Stimulated activated CD8-positive, alpha-beta memory T cell treated with anti-CD3 and anti-CD28 coated beads, Interleukin-7, amount 100 ng/mL, for 24 hours (primary cell): Measurements from ENCODE around the gene VOPP1.
"Not testable (repeated sequence)": the region's sequence is repeated elsewhere in the genome, so short reads cannot be mapped to it uniquely, and the experiment has no call there.

Source experiments
- DNase-seq: peaks from one replicate; pipeline ENCODE4 v3.0.0-alpha.2; 2020; ENCODE audit warnings: low read depth

The VOPP1 gene

DNA sequence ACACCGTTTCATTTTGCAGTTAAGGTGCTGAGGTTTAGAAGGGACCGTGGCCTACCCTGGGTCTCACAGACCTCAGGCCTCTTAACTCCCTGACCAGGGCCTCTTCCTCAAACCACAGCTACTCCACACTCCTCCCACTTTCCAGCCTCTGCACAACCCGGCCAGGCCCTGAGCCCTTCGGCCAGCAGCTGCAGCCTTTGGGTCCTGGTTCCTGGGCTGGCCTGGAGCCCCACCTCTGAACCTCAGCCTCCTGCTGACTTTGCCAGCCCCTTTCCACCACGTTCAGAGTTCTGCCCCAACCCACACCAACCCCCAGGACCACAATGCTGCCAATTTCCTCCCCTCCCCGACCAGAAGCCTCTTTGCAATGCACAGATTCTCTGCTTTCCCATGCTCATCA lies 84.1 kb downstream of the VOPP1 start:
- DNase-seq = no peak

DNA sequence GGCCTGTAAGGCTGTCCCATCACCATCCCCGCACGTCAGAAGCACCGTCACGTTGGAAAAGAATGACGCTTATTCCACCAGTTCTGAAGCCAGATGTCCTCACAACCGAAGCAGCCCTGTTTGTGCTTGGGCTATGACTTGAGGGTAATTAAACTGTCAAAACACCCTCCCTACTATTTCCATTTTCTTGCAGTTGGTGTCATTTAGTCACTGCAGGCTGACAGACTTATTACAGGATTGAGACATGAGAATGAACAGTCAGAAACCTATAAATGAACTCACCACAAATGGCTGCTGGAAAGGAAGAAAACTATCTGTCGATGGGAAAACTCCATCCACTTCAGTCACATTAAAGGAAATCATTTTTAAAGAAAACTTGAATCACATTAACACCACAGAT lies 85.3 kb downstream of the VOPP1 start:
- DNase-seq = no peak

DNA sequence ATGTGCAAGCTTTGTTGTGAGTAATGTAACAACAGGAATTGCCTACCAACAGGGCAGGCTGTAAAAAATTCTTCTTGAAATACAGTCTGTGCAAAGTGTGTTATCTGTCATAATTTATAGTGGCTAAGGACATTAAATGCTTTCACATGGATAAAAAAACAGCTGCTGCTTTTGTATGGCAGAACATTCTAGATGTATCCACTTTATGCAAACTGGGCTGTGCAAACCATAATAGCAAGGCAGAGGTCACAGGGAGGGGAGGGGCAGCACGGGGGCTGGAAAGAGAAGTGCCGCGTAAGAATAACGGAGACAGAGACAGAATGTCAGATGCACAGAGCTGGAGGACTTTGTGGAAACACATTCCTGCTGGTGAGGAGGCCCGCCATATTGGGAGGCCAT lies 86.1 kb downstream of the VOPP1 start:
- DNase-seq = no peak

DNA sequence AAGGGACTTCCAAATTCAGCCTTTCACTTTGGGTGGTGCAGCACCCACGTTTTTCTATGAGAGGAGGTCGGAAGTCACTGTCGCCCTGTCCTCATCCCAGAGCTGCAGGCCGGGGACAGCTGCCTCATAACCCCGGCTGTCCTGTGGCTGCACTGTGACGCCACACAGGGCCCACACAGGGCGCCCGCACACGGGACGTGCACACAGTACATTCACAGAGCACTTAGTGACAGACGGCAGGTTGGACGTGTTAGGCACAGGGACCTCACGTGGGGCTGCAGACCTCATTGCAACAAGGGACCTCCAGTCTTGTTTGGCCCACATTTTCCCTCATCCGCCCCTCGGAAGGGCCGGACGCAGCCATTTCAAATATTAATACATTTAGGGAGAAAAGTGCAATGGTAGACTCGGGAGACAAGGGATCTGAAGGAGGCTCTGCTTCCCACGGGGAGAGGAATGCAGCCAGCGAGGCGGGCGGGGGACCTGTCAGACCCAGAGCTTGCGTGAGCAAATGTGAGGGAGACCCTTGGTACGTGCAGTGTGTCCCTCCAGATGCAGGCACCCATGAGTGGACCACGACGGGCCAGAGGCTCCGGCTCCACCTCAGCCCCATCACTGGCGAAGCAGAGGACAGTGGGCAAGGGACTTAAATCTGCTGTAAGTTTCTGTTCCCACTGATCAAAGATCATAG lies 86.7 kb downstream of the VOPP1 start:
- no peak for DNase-seq

DNA sequence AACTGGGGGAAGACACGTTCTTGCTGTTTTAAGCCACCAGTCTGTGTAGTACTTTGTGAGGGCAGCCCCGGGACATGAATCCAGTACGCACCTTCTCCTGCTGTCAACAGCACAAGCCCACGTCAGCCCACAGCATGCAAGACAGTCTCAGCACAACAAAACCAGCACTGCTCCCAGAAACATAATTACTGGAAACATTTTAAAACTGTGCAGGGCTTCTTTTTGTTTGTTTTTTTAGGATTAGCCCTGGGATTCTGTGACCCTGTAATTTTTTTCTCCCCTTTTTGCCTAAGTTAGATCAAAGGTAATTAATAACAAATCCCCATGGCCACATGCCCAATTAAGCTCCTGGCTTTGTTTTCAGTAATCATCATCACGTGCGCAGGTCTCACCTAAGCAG lies 87.5 kb downstream of the VOPP1 start:
- DNase-seq = no peak

DNA sequence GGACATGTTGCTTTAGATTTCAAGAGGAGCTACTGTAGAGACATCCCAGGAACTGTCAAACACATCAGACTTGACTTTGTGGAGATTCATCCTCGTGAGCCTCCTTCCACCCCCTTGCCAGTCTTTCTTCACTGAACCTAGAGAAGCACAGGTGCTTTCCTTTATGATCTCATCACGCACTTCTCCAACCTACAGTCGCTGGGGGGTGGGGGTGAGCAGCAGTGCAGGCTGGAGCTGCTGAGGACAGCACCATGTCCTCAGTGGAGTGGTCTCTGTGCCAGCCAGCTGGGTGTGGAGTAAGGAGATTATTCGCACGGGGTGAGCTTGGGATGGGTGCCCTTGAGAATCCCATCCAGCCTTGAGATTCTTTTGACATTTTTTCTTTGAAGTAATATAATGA lies 88.1 kb downstream of the VOPP1 start:
- DNase-seq = no peak

DNA sequence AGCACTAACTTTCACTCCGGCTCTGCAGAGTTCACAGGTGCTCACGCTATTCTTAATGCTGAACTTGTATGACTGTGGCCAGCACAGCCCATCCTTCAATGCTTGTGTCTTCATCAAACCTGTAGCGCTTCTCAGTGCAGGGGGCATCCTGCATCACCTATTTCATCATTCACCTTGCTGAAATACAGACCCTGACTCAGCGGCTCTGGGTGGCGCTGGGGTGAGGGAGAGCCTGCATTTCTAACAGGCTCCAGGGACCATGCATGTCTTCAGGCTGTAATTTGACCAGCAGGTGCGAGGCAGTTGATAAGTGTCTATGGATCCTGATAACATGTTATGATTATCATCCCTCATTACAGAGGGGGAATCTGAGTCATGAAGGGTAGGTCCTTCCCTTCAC lies 89.3 kb downstream of the VOPP1 start:
- DNase-seq = no peak

DNA sequence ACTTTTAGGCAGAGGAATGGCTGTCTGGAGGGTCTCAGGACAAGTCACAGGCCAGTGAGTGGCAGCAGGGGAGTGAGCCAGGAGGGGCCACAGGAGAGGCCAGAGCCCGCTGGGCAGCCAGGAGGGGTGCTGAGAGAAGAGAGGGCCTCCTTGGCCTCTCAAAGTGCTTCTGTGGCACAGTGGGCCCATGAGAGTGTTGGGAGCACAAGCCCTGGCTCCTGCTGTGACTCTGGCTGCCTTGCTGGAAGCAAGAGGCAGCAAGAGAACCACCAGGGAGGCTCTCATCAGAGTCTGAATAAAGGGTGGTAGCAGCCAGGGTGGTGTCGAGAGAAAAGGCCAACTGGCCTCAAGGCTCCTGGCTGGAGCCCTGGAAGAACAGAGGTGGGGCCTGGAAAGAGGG lies 91.1 kb downstream of the VOPP1 start:
- no peak for DNase-seq

DNA sequence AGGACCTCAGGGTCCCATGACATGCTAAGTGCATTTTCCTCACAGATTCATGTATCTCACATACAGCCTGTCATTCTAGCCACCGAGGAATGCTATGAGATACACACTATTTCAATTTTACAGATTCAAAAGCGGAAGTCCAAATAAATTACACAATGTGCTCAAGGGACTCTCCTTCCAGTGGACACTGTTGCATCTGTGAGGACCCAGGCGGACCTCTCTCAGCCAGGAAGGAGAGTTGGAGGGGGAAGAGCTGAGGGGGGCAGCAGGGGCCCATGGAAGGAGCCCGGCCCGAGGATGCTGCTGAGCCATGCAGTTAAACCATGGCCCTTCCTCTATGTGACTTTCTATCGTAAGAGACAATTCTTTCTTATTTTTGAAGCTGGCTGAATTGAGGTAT lies 93.6 kb downstream of the VOPP1 start:
- DNase-seq = no peak

DNA sequence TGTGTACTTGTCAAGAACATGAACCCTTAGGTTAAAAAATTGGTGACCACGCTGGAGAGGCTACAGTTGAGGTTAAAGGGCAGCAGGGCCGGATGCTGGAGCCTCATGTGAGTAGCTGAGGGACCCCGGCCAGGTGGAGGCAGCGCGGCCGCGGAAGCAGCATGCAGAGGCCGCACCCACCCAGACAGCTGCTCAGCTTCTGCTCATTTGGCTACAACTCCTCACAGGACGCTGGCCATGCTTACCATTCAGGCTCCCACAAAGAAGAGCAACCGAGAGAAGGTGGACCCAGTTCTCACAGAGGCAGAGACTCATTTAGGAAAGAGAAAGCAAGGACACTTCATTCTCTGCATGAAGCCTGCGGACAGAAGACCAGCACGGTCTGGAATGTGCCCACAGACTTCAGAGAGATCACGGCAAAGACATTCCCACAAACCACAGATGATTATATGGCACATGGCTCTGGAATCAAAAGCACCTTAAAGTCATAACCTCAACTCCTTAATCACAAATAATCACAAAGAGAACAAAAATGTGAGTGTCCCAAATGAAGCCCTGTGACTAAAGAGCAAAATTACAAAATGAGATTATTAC lies 94.4 kb downstream of the VOPP1 start:
- no peak for DNase-seq

DNA sequence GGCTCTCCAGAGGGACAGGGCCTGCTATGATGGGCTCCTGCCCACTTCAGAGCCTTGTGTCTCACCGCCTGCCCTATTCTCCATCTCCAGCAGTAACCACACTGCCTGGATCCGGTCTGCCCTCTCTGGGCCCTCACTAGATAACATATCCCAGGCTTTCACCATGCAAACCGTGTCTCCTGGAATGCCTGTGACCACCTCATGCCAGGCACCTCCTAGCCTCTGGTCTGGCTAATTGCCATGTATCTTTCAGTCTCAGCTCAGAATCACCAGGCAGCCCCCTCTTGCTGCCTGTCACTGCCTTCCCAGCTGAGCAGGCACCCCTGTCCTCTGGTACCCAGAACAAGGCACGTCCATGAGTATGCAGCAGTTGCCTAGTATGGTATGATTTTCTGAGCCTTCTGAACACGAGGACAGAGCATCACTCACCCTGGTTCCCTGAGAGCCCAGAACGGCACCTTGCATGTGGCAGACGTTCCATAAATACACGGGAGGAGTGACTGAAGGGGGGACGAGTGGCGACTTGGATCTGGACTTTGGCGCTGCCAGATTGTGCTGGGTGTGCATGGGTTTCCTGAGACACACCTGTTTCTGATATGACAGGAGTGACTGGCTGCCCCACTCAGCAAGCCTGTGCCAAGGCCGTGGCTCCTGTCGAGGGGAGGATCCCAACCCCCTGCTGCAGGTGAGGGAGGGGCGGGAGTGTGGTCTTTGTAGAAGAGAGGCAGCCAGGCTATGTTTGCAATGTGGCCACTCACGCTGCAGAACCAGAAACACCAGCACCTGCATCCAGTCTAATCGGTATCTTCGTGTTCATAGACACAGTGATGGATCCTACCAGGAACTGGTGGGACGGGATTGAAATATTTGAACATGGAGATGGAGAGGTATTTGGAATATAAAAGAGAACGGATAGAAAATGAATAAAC lies 95.2 kb downstream of the VOPP1 start:
- DNase-seq = no peak

DNA sequence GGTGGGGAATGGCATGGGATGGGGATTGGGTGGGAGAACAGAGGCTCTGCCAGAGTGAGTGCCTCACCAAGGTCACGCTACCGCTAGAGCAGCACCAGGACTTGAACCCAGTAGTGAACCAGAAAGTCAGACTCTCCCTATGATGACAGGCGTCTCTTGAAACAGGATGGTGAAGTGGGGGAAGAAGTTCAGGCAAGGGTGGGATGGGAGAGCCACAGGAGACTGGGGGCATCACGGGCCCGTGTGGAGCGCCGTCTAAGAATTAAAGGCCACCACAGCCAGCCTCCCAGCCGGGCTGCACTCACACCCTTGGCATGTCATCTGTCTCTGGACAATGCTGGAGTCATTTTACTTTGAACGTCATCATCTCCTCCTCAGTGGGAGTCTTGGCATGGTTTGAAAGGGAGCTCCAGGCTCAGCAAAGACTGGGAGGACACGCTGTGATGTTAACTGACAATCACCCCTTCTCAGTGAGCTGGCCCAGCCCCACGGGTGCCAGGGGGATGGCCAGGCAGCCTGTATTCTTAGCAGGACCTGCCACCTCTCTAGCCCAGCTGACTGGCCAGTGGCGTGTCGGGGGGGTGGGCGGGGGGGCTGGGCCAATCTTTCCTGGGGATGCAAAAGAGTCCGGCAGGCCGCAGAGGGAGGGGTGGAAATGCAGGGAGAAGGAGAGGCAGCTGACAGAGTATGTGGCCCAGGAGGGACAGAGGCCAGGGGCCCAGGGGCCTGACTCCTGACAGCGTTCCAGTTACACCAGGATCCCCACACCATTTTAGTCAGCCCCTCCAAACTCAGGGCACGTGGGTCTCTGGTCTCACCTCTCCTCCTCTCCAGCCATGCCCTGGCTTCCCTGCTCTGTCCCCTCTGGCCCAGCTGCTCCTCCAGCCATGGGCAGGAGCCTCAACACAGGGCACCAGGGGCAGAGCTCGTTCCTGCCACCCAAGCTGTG lies 96.2 kb downstream of the VOPP1 start:
- no peak for DNase-seq

DNA sequence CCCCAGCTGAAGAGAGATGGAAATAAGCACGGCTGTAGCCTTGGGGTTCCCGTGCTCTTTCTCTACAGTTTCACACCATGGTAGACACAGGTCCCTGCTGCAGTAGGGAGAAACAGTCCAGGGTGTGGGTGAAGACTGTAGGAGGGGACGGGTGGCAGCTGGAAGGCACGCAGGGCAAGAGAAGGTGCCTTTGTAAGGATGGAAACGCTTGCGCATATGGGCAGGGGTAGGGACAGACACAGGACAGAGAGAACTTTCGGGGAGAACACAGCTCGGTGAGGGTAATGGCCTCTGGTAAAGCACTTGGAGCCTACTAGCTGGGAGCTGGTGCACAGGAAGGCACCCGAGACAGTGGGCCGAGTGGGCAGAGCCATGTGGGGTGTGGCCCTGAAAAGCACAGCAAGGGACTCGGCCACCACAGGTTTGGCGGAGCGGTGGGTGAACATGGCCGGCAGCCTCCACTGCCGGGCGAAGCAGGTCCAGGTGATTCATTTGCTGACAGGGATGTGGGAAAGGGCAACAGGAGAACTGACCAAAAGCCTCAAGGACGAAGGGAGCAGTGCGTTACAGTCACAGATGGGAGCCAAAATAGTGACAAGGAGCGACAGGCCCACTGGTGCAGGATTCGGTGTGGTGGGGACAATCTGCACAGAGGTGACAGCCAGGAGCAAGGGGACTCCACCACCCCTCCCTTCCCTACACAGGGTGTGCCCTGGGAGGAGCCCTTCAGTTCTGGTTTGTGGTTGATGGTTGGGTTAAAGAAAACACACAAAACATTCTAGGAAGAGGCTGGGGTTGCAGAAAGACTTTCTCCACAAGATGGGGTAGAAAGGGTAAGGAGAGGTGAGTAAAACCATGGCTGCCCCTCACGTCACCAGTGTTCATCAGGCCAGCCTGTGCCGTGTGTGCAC lies 97.1 kb downstream of the VOPP1 start:
- no peak for DNase-seq

DNA sequence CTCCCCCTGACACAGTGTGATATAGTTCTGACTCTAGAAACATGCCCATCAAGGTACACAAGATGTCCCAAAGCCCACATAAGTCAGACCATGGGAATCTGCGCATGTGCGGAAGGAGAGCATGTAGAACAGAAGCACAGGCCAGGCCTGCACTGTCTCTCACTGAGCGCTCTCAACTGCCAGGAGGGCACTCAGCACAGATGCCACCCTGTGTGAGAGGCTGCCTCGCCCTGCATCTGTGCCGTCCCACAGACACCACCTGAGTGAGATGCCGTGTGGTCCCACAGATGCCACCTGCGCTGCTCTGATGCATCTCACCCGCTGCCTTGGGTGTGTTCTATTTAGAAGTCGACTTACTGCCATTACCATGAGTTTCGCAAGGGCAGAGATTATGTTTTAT lies 98.4 kb downstream of the VOPP1 start:
- no peak for DNase-seq

DNA sequence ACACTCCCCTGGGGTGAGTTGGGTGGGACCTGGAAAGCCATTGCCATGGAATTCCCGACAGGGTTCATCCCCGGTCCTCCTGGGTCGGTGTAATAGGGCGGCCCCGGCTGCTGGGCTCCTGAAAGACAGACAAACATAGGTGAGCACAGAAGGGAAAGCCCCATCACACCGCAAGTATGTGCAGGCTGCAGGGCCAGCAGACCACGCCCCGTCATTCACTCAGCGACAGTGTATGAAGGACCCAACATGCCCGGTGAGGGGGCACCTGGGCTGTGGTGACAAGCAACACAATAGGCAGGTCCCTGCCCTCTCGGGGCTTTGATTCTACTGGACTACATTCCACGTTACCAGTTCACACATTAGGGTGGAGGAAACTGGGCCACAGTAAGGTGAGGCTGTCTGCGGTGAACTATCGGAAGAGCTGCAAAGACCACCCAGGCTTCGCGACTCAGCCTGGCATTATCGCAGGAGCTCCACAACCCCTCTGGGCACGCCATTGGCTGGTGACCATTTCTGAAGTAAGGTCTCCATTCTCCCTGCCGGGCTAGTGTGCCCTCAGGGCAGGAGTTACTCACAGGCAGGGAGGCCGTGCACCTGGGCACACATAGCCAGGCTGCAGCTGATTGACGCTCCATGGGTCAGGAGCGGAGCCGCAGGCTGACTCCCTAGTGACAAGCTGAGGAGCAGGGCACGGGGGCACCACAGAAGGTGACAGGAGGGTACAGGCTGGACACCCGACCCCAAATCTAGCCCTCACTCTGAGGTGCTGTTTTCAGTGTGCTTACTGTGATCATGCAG lies 99.2 kb downstream of the VOPP1 start:
- DNase-seq = no peak

DNA sequence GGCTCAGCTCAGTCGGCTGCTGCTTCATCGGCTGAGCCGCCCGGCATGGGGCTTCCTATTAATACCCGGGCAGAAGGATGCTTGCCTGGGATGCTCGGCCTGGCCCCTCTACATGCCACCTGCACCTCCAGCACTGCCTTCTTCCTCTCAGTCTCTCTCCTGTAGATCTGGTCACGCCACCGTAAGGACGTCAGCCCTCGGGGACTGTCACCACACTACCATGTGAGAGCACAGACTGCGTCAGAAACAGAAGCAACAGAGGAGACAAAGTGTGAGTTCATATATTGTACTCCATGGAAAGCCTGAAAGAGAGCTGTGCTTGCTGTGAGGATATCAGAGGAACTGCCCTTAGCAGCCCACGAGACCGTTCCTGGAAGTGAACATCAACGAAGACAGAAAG lies 99.9 kb downstream of the VOPP1 start:
- not testable (repeated sequence) for DNase-seq

DNA sequence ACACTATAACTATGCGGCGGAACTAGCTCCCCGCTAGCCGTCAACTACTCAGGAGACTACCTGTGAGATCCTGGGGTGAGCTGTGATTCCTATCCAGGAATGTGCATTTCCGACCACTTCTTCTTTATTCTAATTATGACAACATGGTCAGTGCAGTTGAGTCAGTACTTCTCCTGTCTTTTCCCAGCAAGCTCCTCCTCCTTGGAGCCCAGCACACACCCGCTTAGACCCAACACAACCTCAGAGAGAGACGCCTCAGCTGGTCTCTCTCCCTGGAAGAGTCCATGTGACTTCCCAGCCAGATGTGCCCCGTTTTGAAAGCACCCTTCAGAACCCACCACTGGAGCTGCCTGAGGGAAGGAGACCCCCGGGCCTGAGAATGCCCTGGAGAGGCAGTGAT lies 100.7 kb downstream of the VOPP1 start:
- DNase-seq = not testable (repeated sequence)

DNA sequence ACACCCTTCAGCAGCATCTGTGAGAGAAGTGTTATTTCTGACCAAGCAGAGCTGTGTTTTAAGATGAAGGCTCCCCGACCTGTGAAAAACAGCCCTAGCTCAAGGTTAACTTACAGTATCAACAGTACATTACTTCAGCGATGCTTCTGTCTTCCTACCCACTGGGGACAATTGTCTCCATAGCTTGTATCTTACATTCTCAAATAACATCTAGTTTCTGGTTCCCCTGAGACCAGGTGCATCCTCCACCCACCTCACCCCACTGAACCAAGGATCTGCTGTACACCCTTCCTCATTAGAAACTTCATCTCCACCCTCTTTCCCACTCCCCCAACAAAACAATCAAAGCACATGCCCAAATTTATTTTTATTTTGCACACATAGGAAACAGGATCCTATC lies 102.0 kb downstream of the VOPP1 start:
- DNase-seq = no peak

DNA sequence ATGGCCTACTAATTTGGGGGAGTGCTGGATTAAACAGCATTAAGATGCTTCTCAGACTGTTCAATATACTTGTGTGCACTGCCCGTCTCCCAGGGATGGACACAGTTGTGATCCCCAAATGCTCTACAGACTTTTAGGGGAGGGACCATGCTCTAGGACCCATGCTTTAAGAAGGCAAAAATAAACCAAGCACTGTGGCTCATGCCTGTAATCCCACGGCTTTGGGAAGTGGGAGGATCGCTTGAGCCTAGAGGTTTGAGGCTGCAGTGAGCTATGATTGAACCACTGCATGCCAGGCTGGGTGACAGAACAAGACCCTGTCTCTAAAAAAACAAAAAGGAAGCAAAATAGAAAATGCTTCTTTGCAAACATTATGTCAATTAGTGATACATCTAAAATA lies 102.6 kb downstream of the VOPP1 start:
- DNase-seq = no peak

DNA sequence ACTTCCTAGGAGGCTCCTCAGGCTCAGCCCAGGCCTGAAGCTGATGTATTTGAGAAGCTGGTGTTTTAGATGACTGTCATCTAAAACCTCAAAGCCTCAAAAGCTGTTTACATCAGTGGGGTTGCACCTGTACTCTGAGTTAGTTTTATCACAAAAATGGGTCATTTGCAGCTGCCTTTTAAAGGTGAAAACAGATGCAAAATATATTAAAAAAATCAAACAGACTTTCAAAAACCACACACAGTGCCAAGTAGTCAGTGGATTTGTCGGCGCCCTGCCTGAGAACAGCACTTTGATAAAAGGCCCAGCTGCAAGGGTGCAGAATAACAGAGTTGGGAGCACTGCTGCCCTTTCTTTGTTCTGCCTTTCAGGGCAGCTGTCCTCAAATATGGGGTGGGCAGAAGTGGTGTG lies 103.0 kb downstream of the VOPP1 start:
- no peak for DNase-seq
